Measurements from ENCODE around the gene PTPN12. TPM values are rescaled to one million over a fixed set of nuclear protein-coding genes. Genes with fewer than 3 reads are reported as not detected.

Gene PTPN12
- total and polyA plus RNA-seq, 2 donors from 2014 or later, result 19.2 to 83.1 TPM

DNA sequence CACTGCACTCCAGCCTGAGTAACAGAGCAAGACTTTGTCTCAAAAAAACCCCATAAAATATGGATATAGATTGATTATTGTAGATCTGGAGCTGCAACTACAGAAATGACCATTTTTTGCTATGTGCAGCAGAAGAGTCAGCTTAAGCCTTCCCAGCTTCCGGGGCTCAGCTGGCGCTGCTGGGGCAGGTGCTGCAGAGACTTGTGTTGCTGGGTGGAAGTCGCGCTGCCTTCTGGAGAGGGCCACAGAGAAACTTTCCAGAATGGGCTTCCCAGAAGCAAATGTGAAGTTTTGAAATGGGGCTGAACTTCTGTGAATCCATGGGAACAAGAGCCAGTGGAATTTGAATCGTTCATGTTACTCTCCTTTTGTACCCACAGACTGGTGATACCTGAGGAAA, 121.8 kb downstream of the PTPN12 start:
- Histone ChIP-seq H3K27me3 (ENCODE audit: control insufficient read depth, insufficient read depth, low read length) (no peaks in the 10 kb centered on the region), H3K4me3 (ENCODE audit: low read length in 3 of 3) (no peak overlapping the region), H3K9ac (ENCODE audit: low read length in 3 of 3) (no peak overlapping the region), H3K36me3 (ENCODE audit: control insufficient read depth in 2 of 3, insufficient read depth in 3 of 3, low read length in 3 of 3) (no peaks in the 10 kb centered on the region), H3K4me1 (ENCODE audit: control insufficient read depth in 2 of 3, insufficient read depth in 2 of 3, low read depth in 1 of 3, low read length in 3 of 3) (no peaks in the 10 kb centered on the region), H3K27ac (ENCODE audit: low read depth in 2 of 2, low read length in 2 of 2) (no peak overlapping the region), H3K9me3 (ENCODE audit: control insufficient read depth in 2 of 3, insufficient read depth in 1 of 3, low read length in 3 of 3) (no peaks in the 10 kb centered on the region)
- TF ChIP-seq, protein P1, sequence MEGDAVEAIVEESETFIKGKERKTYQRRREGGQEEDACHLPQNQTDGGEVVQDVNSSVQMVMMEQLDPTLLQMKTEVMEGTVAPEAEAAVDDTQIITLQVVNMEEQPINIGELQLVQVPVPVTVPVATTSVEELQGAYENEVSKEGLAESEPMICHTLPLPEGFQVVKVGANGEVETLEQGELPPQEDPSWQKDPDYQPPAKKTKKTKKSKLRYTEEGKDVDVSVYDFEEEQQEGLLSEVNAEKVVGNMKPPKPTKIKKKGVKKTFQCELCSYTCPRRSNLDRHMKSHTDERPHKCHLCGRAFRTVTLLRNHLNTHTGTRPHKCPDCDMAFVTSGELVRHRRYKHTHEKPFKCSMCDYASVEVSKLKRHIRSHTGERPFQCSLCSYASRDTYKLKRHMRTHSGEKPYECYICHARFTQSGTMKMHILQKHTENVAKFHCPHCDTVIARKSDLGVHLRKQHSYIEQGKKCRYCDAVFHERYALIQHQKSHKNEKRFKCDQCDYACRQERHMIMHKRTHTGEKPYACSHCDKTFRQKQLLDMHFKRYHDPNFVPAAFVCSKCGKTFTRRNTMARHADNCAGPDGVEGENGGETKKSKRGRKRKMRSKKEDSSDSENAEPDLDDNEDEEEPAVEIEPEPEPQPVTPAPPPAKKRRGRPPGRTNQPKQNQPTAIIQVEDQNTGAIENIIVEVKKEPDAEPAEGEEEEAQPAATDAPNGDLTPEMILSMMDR (IDR thresholded peaks at IDR 0.05; ENCODE audit: borderline replicate concordance, extremely low read depth, insufficient read depth), result no peak
- intact Hi-C loops (cut with DNase I), result loop anchor here (5.0 kb wide), 1 partner anchor 98 kb away; no protein-coding TSS in a partner anchor
- FAIRE-seq (no peak), DNase-seq (no peak)

GRCh38 chr7:77661816-77662215, 124.7 kb downstream of the PTPN12 start:
- TF ChIP-seq, protein P1 (IDR thresholded peaks at IDR 0.05; ENCODE audit: borderline replicate concordance, extremely low read depth, insufficient read depth), result no peak
- no peak overlapping the region for H3K4me3 ChIP-seq (ENCODE audit: low read length in 3 of 3)
- intact Hi-C loops (cut with DNase I), result no loop called here
- no peak overlapping the region for H3K9ac ChIP-seq (ENCODE audit: low read length in 3 of 3)
- no peaks in the 10 kb centered on the region for H3K36me3 ChIP-seq (ENCODE audit: control insufficient read depth in 2 of 3, insufficient read depth in 3 of 3, low read length in 3 of 3)
- H3K27me3 ChIP-seq (ENCODE audit: control insufficient read depth, insufficient read depth, low read length), result no peaks in the 10 kb centered on the region
- DNase-seq, result no peak
- H3K27ac ChIP-seq (ENCODE audit: low read depth in 2 of 2, low read length in 2 of 2), result no peak overlapping the region
- H3K4me1 ChIP-seq (ENCODE audit: control insufficient read depth in 2 of 3, insufficient read depth in 2 of 3, low read depth in 1 of 3, low read length in 3 of 3), result peaks cover 0 to 4% (median 0%) of the 10 kb centered on the region in 3 donors
- H3K9me3 ChIP-seq (ENCODE audit: control insufficient read depth in 2 of 3, insufficient read depth in 1 of 3, low read length in 3 of 3), result no peaks in the 10 kb centered on the region
- no peak for FAIRE-seq

DNA sequence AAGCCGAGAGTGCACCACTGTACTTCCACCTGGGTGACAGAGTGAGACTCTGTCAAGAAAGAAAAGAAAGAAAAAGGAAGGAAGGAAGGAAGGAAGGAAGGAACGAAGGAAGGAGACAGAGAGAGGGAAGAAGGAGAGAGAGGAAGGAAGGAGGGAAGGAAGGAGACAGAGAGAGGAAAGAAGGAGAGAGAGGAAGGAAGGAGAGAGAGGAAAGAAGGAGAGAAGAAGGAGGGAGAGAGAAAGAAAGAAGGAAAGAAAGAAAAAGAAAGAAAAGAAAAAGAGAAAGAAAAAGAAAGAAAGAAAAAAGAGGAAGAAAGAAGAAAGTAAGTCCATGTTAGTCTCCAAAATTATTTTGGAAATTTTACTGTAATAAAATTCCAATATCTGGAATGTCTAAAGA, 125.8 kb downstream of the PTPN12 start:
- TF ChIP-seq, protein P1 (IDR thresholded peaks at IDR 0.05; ENCODE audit: borderline replicate concordance, extremely low read depth, insufficient read depth), result no peak

GRCh38 chr7:77664715-77665114, 127.6 kb downstream of the PTPN12 start:
- Histone ChIP-seq H3K9ac (ENCODE audit: low read length in 3 of 3) (no peak overlapping the region), H3K27ac (ENCODE audit: low read depth in 2 of 2, low read length in 2 of 2) (no peak overlapping the region), H3K36me3 (ENCODE audit: control insufficient read depth in 2 of 3, insufficient read depth in 3 of 3, low read length in 3 of 3) (no peaks in the 10 kb centered on the region), H3K9me3 (ENCODE audit: control insufficient read depth in 2 of 3, insufficient read depth in 1 of 3, low read length in 3 of 3) (no peaks in the 10 kb centered on the region), H3K4me1 (ENCODE audit: control insufficient read depth in 2 of 3, insufficient read depth in 2 of 3, low read depth in 1 of 3, low read length in 3 of 3) (peaks cover 0 to 4% (median 0%) of the 10 kb centered on the region in 3 donors), H3K4me3 (ENCODE audit: low read length in 3 of 3) (no peak overlapping the region), H3K27me3 (ENCODE audit: control insufficient read depth, insufficient read depth, low read length) (no peaks in the 10 kb centered on the region)
- FAIRE-seq, result no peak
- TF ChIP-seq, protein P1 (IDR thresholded peaks at IDR 0.05; ENCODE audit: borderline replicate concordance, extremely low read depth, insufficient read depth), result no peak
- intact Hi-C loops (cut with DNase I), result no loop called here
- DNase-seq, result no peak

More for the DNA sequence above, 125.8 kb downstream of the PTPN12 start:
- peaks cover 0 to 4% (median 0%) of the 10 kb centered on the region in 3 donors for H3K4me1 ChIP-seq (ENCODE audit: control insufficient read depth in 2 of 3, insufficient read depth in 2 of 3, low read depth in 1 of 3, low read length in 3 of 3)
- no peak overlapping the region for H3K9ac ChIP-seq (ENCODE audit: low read length in 3 of 3)
- no peaks in the 10 kb centered on the region for H3K36me3 ChIP-seq (ENCODE audit: control insufficient read depth in 2 of 3, insufficient read depth in 3 of 3, low read length in 3 of 3)
- DNase-seq (no peak), FAIRE-seq (no peak)
- no peak overlapping the region for H3K4me3 ChIP-seq (ENCODE audit: low read length in 3 of 3)
- H3K9me3 ChIP-seq (ENCODE audit: control insufficient read depth in 2 of 3, insufficient read depth in 1 of 3, low read length in 3 of 3), result no peaks in the 10 kb centered on the region
- H3K27ac ChIP-seq (ENCODE audit: low read depth in 2 of 2, low read length in 2 of 2), result no peak overlapping the region
- H3K27me3 ChIP-seq (ENCODE audit: control insufficient read depth, insufficient read depth, low read length), result no peaks in the 10 kb centered on the region
- intact Hi-C loops (cut with DNase I), result no loop called here
